GM18511 (cell line): ENCODE results near the gene MIB2.
A peak's percentile ranks its signal among the peaks of the same experiment; 100 is the strongest.
"Not testable (repeated sequence)": the region's sequence is repeated elsewhere in the genome, so short reads cannot be mapped to it uniquely, and the experiment has no call there.

Experiments used
- ATAC-seq: cut with Tn5 transposase; IDR thresholded peaks from one replicate; pipeline ENCODE4 v1.9.1; 2021; ENCODE audit warnings: mild to moderate bottlenecking, moderate library complexity; ENCODE audit not compliant: unreplicated experiment

MIB2 gene

GRCh38 chr1:1646326-1646725 lies 31.0 kb downstream of the MIB2 start:
- not testable (repeated sequence) for ATAC-seq

- not testable (repeated sequence) for ATAC-seq
These were observed 32.4 kb downstream of the MIB2 start for GRCh38 chr1:1647567-1648241.

DNA sequence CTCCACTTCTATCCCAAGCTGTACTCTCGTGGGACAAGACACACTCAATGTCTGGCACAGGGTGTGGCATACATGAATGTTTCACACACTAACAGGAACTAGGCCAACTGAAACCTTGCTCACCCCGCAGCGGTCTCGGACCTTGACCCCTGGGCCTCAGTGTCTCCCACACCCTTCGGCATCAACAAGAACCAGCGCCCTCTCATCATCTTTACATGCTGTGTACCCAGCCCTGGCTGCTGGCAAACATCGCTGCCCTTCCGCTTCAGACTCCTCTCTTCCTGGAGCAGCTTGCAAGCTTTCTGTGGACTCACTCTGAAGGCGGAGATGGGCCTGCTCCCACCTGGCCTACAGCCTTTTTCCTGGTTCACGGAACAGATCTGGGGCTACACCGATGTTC lies 33.0 kb downstream of the MIB2 start:
- ATAC-seq = not testable (repeated sequence)

- ATAC-seq = peak; percentile 91
These were observed 43.6 kb downstream of the MIB2 start, which contains the start of gene CDK11B for GRCh38 chr1:1658583-1659549. Gene CDK11B, minus strand, starts transcription at chr1:1659004. Its CDS starts 1,519 bp downstream, at chr1:1657485.

DNA sequence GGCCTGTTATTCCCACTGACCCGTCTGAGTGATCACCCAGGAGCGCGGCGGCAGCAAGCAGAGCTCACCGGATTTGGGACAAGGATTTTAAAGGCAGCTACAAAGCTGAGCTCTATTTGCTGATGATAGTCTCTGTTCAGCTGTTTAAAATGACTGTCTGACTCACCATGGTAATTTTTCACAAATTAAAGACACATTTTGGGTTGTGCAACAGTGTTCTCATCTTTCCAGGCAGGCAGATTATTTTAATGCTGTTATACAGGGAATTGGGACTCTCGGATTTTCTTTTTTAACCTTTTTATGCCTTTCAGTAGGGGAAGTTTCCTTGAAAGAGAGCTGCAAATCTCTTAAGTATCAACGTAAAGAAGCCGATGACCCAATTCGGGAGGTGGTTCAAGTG lies 47.1 kb downstream of the MIB2 start:
- not testable (repeated sequence) for ATAC-seq

DNA sequence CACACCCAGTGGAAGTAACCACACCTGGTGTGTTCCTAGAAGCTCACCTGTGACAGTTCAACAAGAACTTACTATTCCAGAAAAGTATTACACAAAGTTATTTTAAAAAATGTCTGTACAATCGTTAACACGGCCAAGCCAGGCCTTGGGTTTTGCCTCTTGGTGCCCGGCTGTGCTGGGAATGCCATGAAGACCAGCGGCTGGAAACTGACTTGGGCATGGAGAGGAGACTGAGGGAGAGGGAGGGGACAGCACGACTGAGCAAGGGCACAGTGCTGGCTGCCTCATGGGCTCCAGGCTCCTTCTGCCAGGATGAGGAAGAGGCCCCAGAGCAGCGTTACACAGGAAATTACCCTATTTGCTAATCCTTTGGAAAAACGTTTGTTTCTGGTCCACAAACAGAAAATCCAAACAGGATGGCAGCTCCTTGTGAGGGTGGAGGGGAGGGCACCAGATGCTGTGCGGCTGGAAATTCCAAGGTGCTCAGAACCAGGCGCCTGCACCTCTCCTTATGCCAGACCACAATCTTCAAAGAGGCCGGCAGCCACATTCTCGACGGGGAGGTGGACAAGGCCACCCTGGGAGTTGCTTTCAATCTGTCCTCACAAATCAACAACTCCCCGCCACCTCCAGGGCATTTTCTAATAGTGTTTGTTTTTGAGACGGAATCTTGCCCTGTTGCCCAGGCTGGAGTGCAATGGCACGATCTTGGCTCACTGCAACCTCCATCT lies 47.7 kb downstream of the MIB2 start:
- not testable (repeated sequence) for ATAC-seq

DNA sequence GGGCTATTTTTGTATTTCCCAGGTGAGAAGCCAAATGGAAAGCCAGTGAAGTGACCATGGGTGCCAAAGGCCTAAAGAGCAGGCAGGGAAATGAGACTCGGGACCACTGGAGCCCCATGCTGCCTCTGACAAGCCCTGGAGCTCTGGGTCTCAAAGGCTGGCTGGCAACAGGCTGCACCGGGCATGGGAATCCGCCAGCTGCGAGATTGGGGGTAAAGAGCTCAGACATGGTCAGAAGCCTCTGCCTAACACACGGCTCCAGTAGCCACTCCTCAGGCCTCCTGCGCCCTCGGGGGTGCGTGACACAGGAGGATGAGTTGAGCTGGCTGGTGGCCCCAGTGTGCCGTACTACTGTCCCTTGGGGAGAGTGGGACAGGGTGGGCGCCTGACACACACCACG lies 49.0 kb downstream of the MIB2 start:
- not testable (repeated sequence) for ATAC-seq

GRCh38 chr1:1664941-1665814 lies 49.9 kb downstream of the MIB2 start:
- no peak for ATAC-seq

- no peak for ATAC-seq
These were observed 50.5 kb downstream of the MIB2 start for GRCh38 chr1:1665815-1666251.

DNA sequence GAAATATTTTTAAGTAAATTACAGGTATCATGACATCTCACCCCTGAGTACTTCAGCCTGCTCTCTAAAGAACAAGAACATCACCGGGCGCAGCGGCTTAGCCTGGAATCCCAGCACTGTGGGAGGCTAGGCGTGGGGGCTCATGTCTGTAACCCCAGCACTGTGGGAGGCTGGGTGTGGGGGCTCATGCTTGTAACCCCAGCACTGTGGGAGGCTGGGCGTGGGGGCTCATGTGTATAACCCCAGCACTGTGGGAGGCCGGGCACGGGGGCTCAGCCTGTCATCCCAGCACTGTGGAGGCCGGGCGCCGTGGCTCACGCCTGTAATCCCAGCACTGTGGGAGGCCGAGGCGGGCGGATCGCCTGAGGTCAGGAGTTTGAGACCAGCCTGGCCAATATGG lies 51.2 kb downstream of the MIB2 start:
- no peak for ATAC-seq

- no peak for ATAC-seq
These were observed 54.5 kb downstream of the MIB2 start for GRCh38 chr1:1669468-1670440.

GRCh38 chr1:1670866-1671265 lies 55.6 kb downstream of the MIB2 start:
- ATAC-seq = no peak

- no peak for ATAC-seq
These were observed 56.2 kb downstream of the MIB2 start for GRCh38 chr1:1671365-1672119.

DNA sequence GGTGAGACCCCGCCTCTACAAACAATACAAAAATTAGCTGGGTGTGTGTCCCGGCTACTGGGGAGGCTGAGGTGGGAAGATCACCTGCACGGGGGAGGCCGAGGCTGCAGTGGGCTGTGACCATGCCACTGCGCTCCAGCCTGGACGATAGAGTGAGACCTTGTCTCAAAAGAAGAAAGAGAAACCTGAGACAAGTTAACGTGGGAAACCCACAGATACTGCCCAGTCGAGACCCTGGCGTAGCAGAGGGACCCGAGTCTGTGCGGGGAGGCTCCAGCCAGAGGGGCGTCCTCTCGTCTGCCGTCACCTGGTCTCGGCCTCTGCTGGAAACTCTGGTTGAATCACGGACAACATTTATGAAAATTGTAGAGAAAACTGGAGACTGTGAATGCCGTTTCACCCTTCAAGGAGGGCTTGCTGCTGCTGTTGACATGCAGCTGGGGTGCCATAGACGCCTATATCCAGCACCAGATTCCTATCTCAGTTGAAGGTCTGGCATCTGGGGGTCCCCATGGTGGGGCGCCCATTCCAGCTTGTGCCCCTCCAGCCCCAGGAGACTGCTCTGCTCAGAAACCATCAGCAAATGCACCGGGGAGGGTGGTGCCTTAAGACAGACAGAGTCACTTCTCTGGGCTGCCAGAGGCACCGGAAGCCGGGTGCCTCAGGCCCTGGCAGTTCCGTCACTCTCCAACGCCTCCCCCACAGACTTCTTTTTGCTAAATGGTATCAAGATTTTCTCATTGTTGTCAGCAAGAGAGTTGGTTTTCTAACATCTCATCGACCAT lies 57.1 kb downstream of the MIB2 start:
- ATAC-seq = no peak

DNA sequence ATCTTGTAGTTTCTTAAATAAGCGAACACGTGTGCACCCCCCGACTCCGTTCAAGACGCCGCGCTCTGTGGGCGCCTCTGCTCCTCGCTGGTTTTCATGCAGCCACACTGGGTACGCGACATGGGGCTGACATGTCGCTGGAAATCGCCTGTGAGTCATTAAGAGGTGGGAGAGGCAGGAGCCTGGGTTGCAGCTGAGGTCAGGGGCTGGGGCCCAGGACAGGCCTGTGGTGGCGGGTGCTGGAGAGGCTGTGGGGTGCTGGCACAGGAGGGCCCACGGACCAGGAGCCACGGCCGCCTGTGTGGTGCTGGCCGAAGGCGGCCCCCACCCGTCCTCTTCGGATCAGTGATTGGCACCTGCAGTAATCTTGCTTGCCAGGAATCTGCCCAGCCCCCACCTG lies 59.5 kb downstream of the MIB2 start:
- not testable (repeated sequence) for ATAC-seq

GRCh38 chr1:1675218-1675617 lies 59.9 kb downstream of the MIB2 start:
- not testable (repeated sequence) for ATAC-seq

DNA sequence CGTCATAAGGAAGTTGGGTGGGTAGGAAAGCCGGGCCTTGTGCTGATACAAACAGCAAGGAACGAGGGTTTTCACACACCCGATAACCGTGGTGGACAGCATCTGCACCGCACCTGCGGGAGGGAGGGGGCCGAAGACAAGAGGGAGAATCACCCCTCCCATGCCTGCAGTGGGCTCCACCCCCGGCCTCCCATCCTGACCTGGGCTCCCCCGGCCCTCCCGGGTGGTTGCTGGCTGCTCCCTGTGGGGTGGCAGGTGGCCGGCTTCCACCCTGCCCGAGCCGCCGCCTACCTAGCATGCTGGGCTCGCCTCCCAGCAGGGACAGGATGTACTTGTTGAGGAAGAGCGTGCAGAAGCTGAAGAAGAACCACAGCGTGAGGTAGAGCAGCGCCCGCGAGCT lies 60.8 kb downstream of the MIB2 start:
- not testable (repeated sequence) for ATAC-seq
